Stimulated activated CD4-positive, alpha-beta T cell treated with anti-CD3 and anti-CD28 coated beads, Interleukin-1b, Interleukin-23, amount 100 ng/mL, for 1 hour (primary cell): ENCODE results near the gene RNF135.
"Not testable (repeated sequence)": the region's sequence is repeated elsewhere in the genome, so short reads cannot be mapped to it uniquely, and the experiment has no call there.

Experiments
- DNase-seq, 2 donors: peaks; one replicate each; pipeline ENCODE4 v3.0.0-alpha.2; 2020; ENCODE audit warnings: low read depth in 2 of 2

RNF135 gene

DNA sequence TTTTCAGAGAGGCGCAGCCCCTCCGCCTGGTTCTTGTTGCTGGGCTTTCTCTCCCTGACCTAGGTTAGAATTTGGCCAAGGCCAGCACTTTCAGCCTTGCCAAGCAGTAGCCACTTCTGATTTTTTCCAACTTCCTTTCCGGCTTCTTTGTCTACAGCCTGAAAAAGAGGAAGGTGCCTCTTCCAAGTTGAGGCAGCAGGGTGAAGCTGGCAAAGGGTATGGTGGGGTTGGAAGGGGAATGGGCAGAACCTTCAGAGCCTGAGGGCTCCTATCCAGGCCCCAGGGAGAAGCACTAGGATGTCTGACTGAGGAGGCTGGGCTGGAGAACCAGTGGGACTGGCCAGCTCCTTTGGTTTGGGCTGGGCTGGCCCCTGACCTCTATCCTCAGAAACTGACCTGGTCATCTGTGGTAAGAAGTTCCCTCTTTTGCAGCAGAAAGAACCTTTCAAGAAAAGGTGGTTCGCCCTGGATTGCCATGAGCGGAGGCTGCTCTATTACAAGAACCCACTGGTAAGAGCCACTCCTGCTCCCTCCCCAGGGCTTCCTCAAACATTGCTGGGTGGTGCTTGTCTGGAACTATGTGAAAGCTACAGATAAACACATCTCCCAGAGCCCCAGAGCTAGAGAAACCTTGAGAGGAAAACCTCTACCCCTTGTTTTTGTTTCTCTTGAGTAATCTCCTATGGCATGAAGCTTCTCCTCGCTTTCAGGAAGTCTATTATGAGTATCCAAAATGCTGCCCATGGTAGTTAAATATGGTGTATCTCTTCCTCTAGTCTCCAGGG, 16.6 kb upstream of the RNF135 start:
- no peak for DNase-seq

GRCh38 chr17:30956764-30957374, 14.0 kb upstream of the RNF135 start:
- no peak for DNase-seq

DNA sequence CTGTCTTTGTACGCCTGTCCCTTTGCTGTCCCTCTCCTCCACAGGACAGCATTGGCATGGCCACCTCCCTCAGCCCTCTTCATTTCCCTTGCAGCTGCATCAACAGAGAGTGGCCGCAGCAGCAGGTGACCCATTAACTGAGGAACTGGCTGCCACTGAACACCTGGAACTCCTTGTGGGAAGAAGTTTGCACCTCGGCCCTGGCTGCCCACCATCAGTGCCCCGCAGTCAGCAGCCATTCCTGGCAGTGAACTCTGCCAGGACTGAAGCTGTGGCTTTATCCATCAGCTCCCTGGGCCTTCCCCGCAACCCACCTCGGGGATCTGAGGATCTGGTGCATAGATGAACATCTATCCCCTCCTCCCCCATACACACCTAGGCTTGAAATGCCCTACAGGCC, 13.1 kb upstream of the RNF135 start:
- no peak for DNase-seq

- DNase-seq, result no peak
These were observed 12.7 kb upstream of the RNF135 start for GRCh38 chr17:30958187-30958586.

GRCh38 chr17:30961209-30962188, 9.3 kb upstream of the RNF135 start:
- no peak for DNase-seq

- DNase-seq, result not testable (repeated sequence)
These were observed 6.5 kb upstream of the RNF135 start for GRCh38 chr17:30964312-30964711.

GRCh38 chr17:30964876-30965275, 6.0 kb upstream of the RNF135 start:
- DNase-seq, result no peak

DNA sequence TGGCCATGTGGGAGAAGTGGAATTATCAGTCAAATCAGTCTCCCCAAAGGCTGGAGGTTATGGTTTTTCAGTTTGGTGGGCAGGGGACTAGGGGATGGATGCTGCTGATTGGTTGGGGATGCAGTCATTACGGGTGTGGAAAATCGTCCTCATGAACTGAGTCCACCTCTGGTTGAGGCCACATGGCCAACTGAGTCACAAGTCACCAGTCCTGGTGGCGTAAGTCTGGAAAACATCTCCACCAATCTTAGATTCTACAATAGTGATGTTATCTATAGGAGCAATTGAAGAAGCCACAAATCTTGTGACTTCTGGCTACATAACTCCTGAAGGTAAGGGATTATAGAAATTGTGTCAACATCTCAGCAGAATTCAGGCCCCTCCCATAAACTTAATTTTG, 5.2 kb upstream of the RNF135 start:
- DNase-seq, result no peak

DNA sequence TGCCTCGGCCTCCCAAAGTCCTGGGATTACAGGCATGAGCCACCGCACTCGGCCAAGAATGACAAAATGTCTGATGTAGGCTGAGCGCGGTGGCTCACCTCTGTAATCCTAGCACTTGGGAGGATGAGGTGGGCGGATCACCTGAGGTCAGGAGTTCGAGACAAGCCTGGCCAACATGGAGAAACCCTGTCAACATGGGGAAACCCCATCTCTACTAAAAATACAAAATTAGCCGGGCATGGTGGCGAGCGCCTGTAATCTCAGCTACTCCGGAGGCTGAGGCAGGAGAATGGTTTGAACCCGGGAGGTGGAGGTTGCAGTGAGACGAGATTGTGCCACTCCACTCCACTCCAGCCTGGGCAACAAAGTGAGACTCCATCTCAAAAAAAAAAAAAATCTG, 2.9 kb upstream of the RNF135 start:
- not testable (repeated sequence) for DNase-seq

DNA sequence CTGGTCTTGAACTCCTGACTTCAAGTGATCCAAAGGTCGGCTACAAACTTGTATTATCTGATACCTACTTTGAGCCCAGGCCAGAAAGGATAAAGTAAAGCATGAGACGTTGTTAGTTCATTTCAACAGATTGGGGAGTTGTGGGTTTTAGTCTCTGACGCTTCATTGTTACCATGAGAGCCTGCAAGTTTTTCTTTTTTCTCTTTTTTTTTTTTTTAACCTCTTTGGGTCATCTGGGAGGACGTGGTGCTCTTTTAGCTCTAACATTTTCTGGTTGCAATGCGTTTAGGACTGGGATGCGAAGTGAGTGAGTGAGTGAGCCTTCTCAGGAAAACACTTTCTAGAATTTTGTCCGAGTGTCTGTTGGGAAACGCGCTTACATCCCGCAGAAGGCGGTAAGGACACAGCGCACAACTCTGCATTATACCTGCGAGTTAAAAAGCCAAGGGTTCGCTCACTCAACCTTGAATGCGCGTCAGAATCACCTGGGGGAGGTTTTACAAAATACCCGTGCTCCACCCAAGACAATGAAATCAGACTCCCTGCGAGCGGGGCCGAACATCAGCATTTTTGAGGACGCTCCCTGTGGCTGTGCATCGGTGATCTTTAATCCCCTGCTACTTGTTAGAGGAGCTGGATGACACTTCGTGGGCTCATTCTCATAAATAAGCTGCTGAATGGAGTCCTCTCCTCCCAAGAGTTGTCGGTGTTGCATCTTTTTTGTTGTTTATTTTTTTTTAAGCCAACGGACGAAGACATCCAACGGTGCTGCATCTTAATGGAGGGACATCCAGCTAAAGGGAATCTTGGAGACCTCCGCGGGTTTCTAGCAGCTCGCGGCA, 629 bp upstream of the RNF135 start:
- DNase-seq, result no peak

DNA sequence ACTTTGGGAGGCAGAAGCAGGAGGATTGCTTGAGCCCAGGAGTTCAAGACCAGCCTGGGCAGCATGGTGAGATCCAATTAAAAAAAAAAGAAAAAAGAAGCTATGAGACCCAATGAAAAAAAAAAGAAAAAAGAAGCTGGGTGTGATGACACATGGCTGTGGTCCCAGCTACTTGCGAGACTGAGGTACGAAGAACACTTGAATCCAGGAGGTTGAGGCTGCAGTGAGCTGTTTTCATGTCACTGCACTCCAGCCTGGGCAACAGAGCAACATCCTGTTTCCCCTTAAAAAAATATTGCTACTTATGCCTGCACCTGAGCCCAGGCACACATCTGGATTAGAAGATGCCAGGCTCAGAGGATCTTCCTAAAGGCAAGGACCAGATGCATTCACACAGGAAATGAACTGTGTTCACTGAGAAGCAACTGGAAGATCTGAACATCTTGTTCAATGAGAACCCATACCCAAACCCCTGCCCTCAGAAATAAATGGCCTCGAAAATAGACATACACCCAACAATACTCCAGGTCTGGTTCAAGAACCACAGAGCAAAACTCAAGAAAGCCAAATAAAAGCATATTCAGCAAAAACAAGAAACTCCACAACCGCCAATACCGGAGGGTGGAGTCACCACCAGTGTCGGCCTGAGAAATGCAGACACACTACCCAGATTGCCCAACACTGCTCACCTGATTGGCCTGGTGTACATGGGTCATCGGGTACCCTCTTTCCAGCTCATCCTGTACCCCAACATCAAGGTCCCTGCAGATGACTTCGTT, 4.4 kb downstream of the RNF135 start:
- no peak for DNase-seq

GRCh38 chr17:30979919-30980318, 9.1 kb downstream of the RNF135 start:
- not testable (repeated sequence) for DNase-seq

DNA sequence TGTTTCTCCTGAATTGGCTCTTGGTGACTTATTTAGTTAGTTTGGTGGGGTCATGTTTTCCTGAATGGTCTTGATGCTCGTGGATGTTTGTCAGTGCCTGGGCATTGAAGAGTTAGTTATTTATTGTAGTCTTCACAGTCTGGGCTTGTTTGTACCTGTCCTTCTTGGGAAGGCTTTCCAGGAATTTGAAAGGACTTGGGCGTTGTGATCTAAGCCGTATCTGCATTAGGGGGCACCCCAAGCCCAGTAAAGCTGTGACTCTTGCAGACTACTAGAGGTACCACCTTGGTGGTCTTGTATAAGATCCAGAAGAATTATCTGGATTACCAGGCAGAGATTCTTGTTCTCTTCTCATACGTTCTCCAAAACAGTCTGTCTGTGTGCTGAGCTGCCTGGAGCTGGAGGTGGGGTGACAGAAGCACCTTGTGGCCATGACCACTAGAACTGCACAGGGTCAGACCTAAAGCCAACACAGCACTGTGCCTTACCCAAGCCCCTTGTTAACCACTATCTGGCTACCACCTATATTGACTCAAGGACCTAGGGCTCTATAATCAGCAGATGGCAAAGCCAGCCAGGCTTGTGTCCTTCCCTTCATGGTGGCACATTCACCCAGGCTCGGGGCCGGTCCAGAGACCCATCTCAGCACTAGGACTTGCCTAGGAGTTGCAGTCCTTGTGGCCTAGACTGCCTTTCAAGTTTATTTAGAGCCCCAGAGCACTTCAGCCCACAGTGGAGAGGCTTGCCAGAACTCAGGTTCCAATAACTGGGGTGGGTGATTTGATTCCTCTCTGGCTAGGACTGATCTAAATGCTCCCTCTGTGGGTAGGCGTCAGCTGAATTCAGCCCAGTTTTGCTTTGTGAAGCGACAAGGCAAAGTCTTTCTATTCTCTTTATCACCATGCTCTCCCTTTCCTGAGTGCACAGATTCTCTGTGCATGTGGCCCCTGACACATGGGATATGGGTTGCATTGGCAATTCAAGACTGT, 11.0 kb downstream of the RNF135 start:
- no peak for DNase-seq

- no peak for DNase-seq
These were observed 12.0 kb downstream of the RNF135 start for GRCh38 chr17:30982855-30983254.

GRCh38 chr17:30990458-30990857, 19.6 kb downstream of the RNF135 start:
- DNase-seq, result no peak

DNA sequence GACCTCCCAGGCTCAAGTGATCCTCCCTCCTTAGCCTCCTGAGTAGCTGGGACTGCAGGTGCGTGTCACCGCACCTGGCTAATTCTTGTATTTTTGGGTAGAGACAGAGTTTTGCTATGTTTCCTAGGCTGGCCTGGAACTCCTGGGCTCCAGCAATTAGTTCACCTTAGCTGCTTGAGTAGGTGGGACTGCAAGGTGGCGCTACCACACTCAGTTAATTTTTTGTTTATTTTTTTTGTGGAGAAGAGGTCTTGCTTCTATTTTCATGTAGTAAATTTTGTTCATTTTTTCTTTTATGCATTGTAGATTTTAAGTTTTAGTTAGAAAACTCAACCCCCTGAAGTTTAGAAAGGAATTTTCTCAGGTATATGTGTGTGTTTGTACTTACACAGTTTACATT, 21.7 kb downstream of the RNF135 start:
- no peak for DNase-seq

DNA sequence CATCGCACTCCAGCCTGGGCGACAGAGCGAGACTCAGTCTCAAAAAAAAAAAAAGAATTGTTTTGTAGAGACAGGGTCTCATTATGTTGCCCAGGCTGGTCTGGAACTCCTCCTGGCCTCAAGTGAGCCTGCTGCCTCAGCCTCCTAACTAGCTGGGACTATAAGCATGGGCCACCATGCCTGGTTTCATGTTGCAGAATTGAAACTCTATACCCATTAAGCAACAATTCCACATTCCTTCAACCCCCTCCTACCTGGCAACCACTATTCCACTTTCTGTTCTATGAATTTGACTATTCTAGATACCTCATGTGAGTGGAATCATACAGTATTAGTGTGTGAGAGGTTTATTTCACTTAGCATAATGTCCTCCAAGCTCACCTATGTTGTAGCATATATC, 24.5 kb downstream of the RNF135 start:
- DNase-seq, result no peak

- DNase-seq, result no peak
These were observed 25.6 kb downstream of the RNF135 start for GRCh38 chr17:30996486-30996885.

DNA sequence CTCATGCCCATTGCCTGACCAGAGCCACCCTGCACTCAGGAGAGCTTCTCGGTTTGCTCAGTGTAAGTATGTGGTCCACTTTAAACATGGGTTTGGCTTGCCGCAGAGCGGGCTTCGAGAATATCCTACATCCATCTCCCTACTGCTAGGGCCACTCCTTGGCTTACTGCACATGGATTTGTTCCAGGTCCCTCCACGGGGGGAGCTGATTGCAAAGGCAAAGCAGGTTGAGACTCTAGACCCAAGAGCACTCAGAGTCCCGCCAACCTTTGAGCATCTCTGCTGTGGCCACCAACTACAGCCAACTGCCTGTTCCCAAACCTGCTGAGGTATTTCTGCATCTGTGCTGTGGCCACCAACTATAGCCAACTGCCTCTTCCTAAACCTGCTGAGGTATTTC, 26.4 kb downstream of the RNF135 start:
- DNase-seq, result no peak
